RWPE1 (cell line): Measurements from ENCODE around the gene GAS2L3.

Source experiments
- CTCF ChIA-PET: fragments of 350-600 bp; sonication (Branson Sonifier 250); formaldehyde crosslinking; extraction: SDS; loops from one replicate; lab custom pipeline; 2021; lab: Yijun Ruan, JAX
- POLR2A ChIA-PET: fragments of 400-600 bp; formaldehyde crosslinking; extraction: SDS; loops from one replicate; lab custom pipeline; 2020; ENCODE audit warnings: antibody characterized with exemption; ENCODE audit not compliant: low non-redundant PET; lab: Yijun Ruan, JAX
- DNase-seq: peaks from one replicate; pipeline ENCODE4 v3.0.0; 2012; ENCODE audit warnings: low spot score
- H3K27ac ChIP-seq: fragments of 450-650 bp; 2 replicates; pipeline ENCODE4 v1.5.1; 2017
- TF ChIP-seq, protein P1 (sequence below): fragments of 450-650 bp; conservative IDR thresholded peaks from 2 replicates; pipeline ENCODE4 v1.5.1; 2017; ENCODE audit warnings: low read depth, mild to moderate bottlenecking

The GAS2L3 gene

DNA sequence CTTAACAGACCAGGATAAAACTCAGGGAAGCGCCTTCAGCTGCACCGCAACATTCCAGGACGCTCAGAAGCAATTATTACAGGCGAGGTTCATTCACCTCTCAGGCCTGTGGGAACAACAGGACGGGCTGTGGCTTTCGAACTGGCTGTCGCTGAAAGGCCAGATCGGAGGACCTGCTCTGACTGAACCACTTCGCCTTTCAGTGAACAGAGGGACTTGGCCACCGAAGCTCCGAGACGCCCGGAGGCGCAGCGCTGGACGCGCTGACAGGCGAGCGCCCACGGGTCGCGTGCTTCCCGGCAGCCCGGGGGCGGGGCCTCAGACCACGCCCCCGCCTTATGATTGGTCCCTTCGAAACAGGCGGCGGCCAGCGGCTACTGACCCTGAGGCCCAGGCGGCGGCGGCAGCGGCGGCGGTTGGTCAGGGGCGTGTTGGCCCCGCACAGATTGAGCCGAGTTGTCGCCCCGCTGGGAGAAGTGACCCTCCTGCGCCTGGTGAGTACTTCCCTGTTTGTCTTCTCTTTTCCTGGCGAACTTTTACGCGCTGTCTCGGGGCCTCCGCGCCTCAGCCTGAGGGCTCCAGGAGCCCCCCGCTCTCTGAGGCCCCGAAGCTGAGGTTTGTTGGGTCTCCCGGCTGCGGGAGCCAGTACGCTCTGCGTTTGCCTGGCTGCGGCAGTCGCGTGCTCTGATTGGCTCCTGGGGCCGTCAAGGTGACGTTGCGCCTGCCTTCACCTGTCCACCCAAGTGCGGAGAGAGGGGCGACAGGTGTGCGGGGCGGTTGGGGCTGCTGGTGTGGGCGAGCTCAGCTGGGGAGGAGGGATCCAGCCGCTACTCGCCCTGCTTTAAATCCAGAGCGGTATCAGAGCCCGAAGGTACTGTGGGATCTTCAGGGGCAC, at the start of gene GAS2L3:
GAS2L3 (plus strand) TSS at position 393 of the 895 bp plus-strand sequence. CDS start 21,221 bp downstream, outside the sequence.
- DNase-seq, result peak; percentile 85
- TF ChIP-seq, protein P1, sequence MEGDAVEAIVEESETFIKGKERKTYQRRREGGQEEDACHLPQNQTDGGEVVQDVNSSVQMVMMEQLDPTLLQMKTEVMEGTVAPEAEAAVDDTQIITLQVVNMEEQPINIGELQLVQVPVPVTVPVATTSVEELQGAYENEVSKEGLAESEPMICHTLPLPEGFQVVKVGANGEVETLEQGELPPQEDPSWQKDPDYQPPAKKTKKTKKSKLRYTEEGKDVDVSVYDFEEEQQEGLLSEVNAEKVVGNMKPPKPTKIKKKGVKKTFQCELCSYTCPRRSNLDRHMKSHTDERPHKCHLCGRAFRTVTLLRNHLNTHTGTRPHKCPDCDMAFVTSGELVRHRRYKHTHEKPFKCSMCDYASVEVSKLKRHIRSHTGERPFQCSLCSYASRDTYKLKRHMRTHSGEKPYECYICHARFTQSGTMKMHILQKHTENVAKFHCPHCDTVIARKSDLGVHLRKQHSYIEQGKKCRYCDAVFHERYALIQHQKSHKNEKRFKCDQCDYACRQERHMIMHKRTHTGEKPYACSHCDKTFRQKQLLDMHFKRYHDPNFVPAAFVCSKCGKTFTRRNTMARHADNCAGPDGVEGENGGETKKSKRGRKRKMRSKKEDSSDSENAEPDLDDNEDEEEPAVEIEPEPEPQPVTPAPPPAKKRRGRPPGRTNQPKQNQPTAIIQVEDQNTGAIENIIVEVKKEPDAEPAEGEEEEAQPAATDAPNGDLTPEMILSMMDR, result no peak
- H3K27ac ChIP-seq, result peak within 1 kb of the TSS; percentile 73
- CTCF ChIA-PET, result interaction anchor here (0.7 kb wide), 2 partner anchors 18 to 436 kb away, joined by 4 to 7 read pairs; no protein-coding TSS in a partner anchor
- POLR2A ChIA-PET, result no interaction called here

DNA sequence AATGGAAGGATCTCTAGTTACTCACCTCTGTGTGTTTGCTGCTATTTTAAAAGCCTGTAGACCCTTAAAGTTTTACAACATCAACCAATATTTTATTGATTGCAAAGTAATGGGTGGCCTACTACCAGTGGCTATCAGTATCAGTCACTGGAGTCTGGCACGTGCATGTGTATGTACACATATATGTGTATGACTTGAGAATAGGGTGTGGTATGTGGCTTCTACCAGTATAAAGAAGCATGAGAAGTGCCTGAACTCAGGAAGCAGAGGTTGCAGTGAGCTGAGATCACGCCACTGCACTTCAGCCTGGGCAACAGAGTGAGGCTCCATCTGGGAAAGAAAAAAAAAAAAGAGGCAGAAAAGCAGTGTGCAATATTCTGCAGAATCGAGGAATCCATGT, 45.5 kb upstream of the GAS2L3 start:
- TF ChIP-seq, protein P1, result no peak
- ChIA-PET CTCF (interaction anchor here (0.6 kb wide), 1 partner anchor 1931 kb away, joined by 4 read pairs; no protein-coding TSS in a partner anchor), POLR2A (no interaction called here)
- no peak overlapping the region for H3K27ac ChIP-seq
- DNase-seq, result no peak

DNA sequence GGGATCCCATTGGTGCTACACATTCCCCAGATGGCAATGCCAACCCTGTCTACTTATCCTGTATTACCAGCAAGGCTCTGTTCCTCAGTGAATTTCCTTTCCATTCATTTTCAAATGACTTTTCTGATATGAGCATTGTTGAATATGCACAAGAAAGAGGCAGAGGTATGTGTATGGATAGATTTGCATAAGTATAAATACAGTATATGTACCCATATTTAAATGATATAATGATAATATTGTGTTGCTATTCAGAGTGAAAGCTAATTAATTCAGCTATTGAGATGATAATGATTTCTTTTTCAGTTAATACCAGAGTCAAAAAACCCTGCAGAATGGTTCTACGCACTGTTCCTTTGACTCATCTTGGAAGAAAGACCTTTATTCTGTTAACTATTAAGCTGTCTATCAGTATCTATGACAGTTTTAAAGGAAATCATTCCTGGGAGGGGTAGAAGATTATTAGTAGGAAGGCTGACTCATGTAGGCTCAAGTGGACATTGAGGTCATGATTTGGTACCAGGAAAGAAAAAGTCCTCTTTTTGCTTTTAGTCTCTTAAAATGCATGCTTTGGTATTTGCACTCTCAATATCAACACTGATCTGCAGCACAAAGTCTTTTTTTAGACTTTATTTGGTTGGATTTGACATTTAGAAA, 44.9 kb upstream of the GAS2L3 start:
- H3K27ac ChIP-seq, result no peak overlapping the region
- TF ChIP-seq, protein P1, result no peak
- DNase-seq, result no peak
- ChIA-PET CTCF (interaction anchor here (0.6 kb wide), 1 partner anchor 1932 kb away, joined by 4 read pairs; no protein-coding TSS in a partner anchor), POLR2A (no interaction called here)

DNA sequence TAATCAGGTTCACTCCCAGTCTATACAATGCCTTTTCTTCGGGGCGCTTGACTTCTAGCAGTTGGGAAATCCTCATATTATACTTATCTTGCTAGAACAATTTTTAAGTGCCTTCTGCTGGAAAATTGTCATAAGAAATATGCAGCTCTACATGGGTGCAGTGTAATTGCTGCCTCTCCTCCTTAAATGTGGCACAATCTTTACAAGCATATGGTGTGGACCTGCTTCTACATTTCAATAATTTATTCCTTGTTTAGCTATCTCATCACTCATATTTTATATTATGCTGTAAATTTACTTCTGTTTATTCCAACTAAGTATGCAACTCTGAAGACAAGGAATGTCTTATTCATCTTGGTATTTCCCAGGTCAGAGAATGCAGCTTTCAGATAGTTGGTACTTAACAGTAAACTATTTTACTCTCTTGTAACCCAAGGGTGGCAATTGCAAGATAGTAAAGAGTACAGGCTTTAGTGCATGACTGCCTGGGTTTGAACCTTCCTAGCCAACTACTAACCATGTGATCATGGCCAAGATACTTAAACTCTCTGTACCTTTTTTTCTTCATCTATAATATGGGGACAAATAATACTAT, 43.6 kb upstream of the GAS2L3 start:
- ChIA-PET CTCF (no interaction called here), POLR2A (no interaction called here)
- DNase-seq, result no peak
- TF ChIP-seq, protein P1, result no peak
- H3K27ac ChIP-seq, result no peak overlapping the region

DNA sequence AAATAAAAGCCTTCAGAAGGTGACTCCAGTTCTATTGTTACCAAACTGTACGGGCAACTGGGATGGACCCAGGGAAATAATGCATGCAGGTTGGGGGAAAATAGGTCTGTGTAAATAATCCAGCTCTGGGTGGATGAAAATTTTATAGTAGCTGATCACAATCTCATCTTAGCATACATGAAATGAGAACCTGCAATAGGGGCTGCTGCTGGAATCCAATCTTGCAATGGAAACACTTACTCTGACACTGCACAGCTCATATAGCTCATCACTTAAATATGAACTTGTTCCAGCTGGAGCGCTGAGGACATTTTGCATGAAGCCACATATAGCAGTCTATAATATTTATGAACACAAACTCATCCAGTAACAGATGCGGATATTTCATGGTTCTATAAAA, 40.1 kb upstream of the GAS2L3 start:
- TF ChIP-seq, protein P1, result no peak
- POLR2A ChIA-PET, result no interaction called here
- CTCF ChIA-PET, result no interaction called here
- DNase-seq, result no peak
- no peak overlapping the region for H3K27ac ChIP-seq

DNA sequence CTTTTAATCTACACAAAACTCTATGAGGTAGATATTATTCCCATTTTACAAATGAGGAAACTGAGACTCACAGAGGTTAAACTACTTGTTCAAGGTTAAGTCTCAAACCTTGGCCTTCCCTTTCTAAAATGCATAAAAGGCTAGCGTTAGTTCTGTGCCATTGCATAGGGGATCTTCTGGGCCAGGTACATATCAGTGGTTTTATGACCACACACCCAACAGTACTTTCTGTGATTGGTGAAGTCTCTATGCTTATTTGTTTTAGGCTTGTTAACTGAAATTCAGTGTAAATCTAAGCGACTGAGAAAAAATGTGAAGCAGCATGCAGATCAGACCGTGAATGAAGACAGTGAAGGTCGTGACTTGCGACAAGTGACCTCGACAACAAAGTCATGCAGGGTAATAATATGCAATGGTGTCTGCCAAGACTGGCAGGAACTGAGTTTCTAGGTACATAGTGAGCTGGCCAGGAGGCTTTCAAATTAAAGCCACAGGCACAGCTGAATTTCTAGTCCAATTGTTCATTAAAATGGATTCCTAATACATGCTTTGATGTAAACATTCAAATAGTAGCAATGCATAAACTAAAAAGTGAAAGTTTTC, 38.8 kb upstream of the GAS2L3 start:
- ChIA-PET CTCF (no interaction called here), POLR2A (no interaction called here)

More for the DNA sequence above, 38.8 kb upstream of the GAS2L3 start:
- DNase-seq, result no peak
- H3K27ac ChIP-seq, result no peak overlapping the region
- TF ChIP-seq, protein P1, result no peak
